GM12872 (cell line): Measurements from ENCODE around the gene NLRP13.

Experiments used
- CTCF ChIP-seq: IDR thresholded peaks from 3 replicates; pipeline ENCODE4 v1.5.1; 2011; ENCODE audit warnings: low read depth, mild to moderate bottlenecking, low read length, moderate library complexity; ENCODE audit not compliant: insufficient read depth

NLRP13 gene

GRCh38 chr19:55913643-55914268, 18.4 kb downstream of the NLRP13 start:
- TF ChIP-seq CTCF: peak; percentile 22; the same call in 1 of the 3 replicates

GRCh38 chr19:55912916-55913315, 19.2 kb downstream of the NLRP13 start:
- no peak for TF ChIP-seq CTCF

DNA sequence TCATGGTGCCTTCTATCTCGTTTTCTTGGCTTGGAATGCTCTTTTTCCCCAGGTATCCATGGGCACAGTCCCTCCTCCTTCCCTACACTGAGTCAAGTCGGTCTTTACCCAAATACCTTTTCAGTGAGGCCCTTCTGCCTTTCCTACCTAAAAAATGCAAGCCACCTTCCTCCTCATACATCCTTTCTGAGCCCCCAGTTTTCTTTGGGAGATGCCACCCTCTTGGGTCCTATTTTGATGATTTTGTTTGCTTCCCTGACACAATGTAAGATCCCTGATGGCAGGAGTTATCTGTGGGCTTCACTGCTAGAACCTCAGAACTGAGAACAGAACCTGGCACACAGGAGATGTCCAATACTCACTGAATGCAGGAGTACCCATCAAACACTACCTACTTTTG, 22.3 kb downstream of the NLRP13 start:
- TF ChIP-seq CTCF: no peak

DNA sequence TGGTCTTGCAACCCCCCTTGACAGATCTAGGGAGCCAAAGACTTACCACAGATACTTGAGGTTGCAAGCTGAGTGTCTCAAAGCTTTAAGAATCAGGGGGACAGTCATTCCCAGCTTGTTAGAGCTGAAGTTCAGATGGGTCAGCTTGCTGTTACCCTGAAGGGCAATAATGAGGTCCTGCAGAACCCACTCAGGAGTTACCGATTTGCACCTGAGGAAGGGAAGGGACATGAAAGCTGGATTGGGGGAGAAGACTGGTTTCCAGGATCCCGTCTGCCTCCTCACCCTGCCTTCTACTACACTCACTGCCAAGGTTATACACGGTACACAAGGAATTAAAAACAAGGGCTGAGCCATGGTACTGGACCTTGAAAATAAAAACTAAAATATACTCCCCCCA, 24.4 kb downstream of the NLRP13 start:
- TF ChIP-seq CTCF: no peak

- TF ChIP-seq CTCF: no peak
These were observed 24.9 kb downstream of the NLRP13 start for GRCh38 chr19:55907286-55907685.

GRCh38 chr19:55902080-55902751, 29.9 kb downstream of the NLRP13 start:
- no peak for TF ChIP-seq CTCF

- TF ChIP-seq CTCF: no peak
These were observed 30.6 kb downstream of the NLRP13 start for GRCh38 chr19:55901369-55902079.
